Endothelial cell of umbilical vein (primary cell): ENCODE measurements around the gene ABCA6. TPM values are rescaled to one million over a fixed set of nuclear protein-coding genes. Genes with fewer than 3 reads are reported as not detected.
A peak's percentile ranks its signal among the peaks of the same experiment; 100 is the strongest.

ENCODE experiments used
- BruUV-seq: library from RNA; stranded (reverse); fragments of 400-500 nt; replicated peaks from 2 replicates; lab custom pipeline; 2021; lab: Mats Ljungman, UMichigan
- CTCF ChIA-PET: fragments of 300-600, 350-600 bp; sonication (Branson Sonifier 250); formaldehyde crosslinking; loops from one replicate; lab custom pipeline; 2021; ENCODE audit warnings: antibody characterized with exemption, inconsistent platforms; lab: Charles Lee
- POLR2A ChIA-PET: fragments of 300-600, 350-600 bp; sonication (Branson Sonifier 250); formaldehyde crosslinking; loops from one replicate; lab custom pipeline; 2021; ENCODE audit warnings: antibody characterized with exemption, inconsistent platforms; lab: Charles Lee
- DNase-seq: peaks from one replicate; pipeline ENCODE4 v3.0.0-alpha.2; 2011; ENCODE audit warnings: low read depth, low spot score
- FAIRE-seq: peaks from 2 replicates; lab custom pipeline; 2011; peaks lifted over from hg19 to GRCh38; lab: Jason Lieb, UNC
- H2AFZ ChIP-seq: 2 replicates; pipeline ENCODE4 v1.6.0; 2012; ENCODE audit warnings: low read depth, low read length, control low read depth, inconsistent platforms
- H3K27ac ChIP-seq: 2 replicates; pipeline ENCODE4 v1.5.1; 2011; ENCODE audit warnings: low read depth, mild to moderate bottlenecking, control low read depth, low read length, moderate library complexity; ENCODE audit not compliant: insufficient read depth
- H3K27me3 ChIP-seq, 2 experiments: 2 replicates each; pipeline versions ENCODE4 v1.6.0 to v1.6.1; 2011; ENCODE audit warnings: low read length in 2 of 2, mixed read lengths in 1 of 2; ENCODE audit not compliant: control insufficient read depth in 2 of 2, insufficient read depth in 2 of 2
- H3K36me3 ChIP-seq, 2 experiments: 2 replicates in 1 of 2; 3 replicates in 1 of 2; pipeline ENCODE4 v1.5.1; 2011; ENCODE audit warnings: low read length in 2 of 2, mild to moderate bottlenecking in 1 of 2, moderate library complexity in 1 of 2; ENCODE audit not compliant: control insufficient read depth in 2 of 2, insufficient read depth in 2 of 2; ENCODE audit errors: extremely low read depth in 1 of 2
- H3K4me1 ChIP-seq: 3 replicates; pipeline ENCODE4 v1.5.1; 2011; ENCODE audit warnings: mild to moderate bottlenecking, low read length; ENCODE audit not compliant: control insufficient read depth, insufficient read depth; ENCODE audit errors: extremely low read depth
- H3K4me2 ChIP-seq: 2 replicates; pipeline ENCODE4 v1.6.1; 2011; ENCODE audit warnings: low read length, control low read depth, mixed read lengths; ENCODE audit not compliant: insufficient read depth
- H3K4me3 ChIP-seq, 3 experiments: fragments of 200-600 bp in 1 of 3; sonication (generic), shearing (Covaris generic) in 1 of 3; replicated peaks in 1 of 3; 2 replicates each; pipeline ENCODE4 v1.5.1; 2011 to 2016; ENCODE audit warnings: control low read depth in 3 of 3, low read length in 3 of 3, mild to moderate bottlenecking in 2 of 3, inconsistent platforms in 1 of 3, low read depth in 1 of 3, moderate library complexity in 1 of 3; ENCODE audit not compliant: insufficient read depth in 1 of 3
- H3K79me2 ChIP-seq: 2 replicates; pipeline ENCODE4 v1.6.0; 2012; ENCODE audit warnings: low read length, inconsistent platforms; ENCODE audit not compliant: control insufficient read depth, insufficient read depth
- H3K9ac ChIP-seq: replicated peaks from 2 replicates; pipeline ENCODE3; 2011; ENCODE audit warnings: low read length, control low read depth; ENCODE audit not compliant: insufficient read depth; ENCODE audit errors: extremely low read depth
- H3K9me1 ChIP-seq: replicated peaks from 3 replicates; pipeline ENCODE4 v1.6.0; 2011; ENCODE audit warnings: mild to moderate bottlenecking, low read length; ENCODE audit not compliant: control insufficient read depth, insufficient read depth; ENCODE audit errors: extremely low read depth
- H3K9me3 ChIP-seq: replicated peaks from 2 replicates; pipeline ENCODE4 v1.5.1; 2012; ENCODE audit warnings: low read length, inconsistent platforms; ENCODE audit not compliant: control insufficient read depth, insufficient read depth
- H4K20me1 ChIP-seq: replicated peaks from 2 replicates; pipeline ENCODE3; 2011; ENCODE audit warnings: mild to moderate bottlenecking, low read length; ENCODE audit not compliant: control insufficient read depth, insufficient read depth; ENCODE audit errors: extremely low read depth
- CTCF ChIP-seq, 2 donors: IDR thresholded peaks; 1 replicate in 1 of 2; 2 replicates in 1 of 2; pipeline ENCODE4 v1.5.1; 2011; ENCODE audit warnings: low read length in 2 of 2, mild to moderate bottlenecking in 2 of 2, moderate library complexity in 2 of 2, control low read depth in 1 of 2, inconsistent platforms in 1 of 2, low read depth in 1 of 2; ENCODE audit not compliant: insufficient read depth in 1 of 2; ENCODE audit errors: extremely low read depth in 1 of 2
- EZH2 ChIP-seq: IDR thresholded peaks from 2 replicates; pipeline ENCODE4 v1.6.1; 2012; ENCODE audit warnings: borderline replicate concordance, low read depth, mild to moderate bottlenecking, moderate library complexity, low read length, inconsistent platforms; ENCODE audit not compliant: severe bottlenecking
- FOS ChIP-seq: IDR thresholded peaks from 2 replicates; pipeline ENCODE4 v1.6.1; 2011; ENCODE audit warnings: mild to moderate bottlenecking, low read length, moderate library complexity, borderline replicate concordance; ENCODE audit not compliant: insufficient read depth
- GATA2 ChIP-seq: IDR thresholded peaks from 2 replicates; pipeline ENCODE4 v1.7.0; 2011; ENCODE audit warnings: low read depth, mild to moderate bottlenecking, moderate library complexity, mixed read lengths, low read length; ENCODE audit not compliant: insufficient read length, insufficient read depth
- JUN ChIP-seq: IDR thresholded peaks from 2 replicates; pipeline ENCODE4 v1.6.1; 2011; ENCODE audit warnings: borderline replicate concordance, low read depth; ENCODE audit not compliant: insufficient read length, insufficient read depth
- MAX ChIP-seq: IDR thresholded peaks from 2 replicates; pipeline ENCODE4 v1.6.1; 2011; ENCODE audit not compliant: insufficient read depth, insufficient read length
- MYC ChIP-seq: IDR thresholded peaks from one replicate; pipeline ENCODE4 v1.6.1; 2011; ENCODE audit warnings: mild to moderate bottlenecking, low read depth, low read length
- POLR2A ChIP-seq: IDR thresholded peaks from 2 replicates; pipeline ENCODE4 v1.6.1; 2012; ENCODE audit warnings: low read depth, mild to moderate bottlenecking, control low read depth, low read length
- POLR2AphosphoS5 ChIP-seq: IDR thresholded peaks from 2 replicates; pipeline ENCODE4 v1.6.1; 2012; ENCODE audit warnings: low read depth, mild to moderate bottlenecking, control low read depth, low read length, moderate library complexity; ENCODE audit not compliant: insufficient read depth
- dilution Hi-C: fragments of 300-500 bp; cut with MboI; formaldehyde crosslinking; loops from one replicate; pipeline ENCODE4 v1.15.0; 2019; ENCODE audit warnings: low sequenced_read_pairs; ENCODE audit not compliant: extremely low pct_ligation_motif_present
- intact Hi-C: fragments of 100-400 bp; cut with micrococcal nuclease; formaldehyde crosslinking; loops from one replicate; pipeline ENCODE4 v1.10.0; 2022
- polyA plus RNA-seq, 4 experiments: library from polyadenylated mRNA; depleted of rRNA in 3 of 4; stranded (reverse) in 3 of 4; unstranded in 1 of 4; fragments of >200 nt; gene quantifications; 2 replicates each; pipeline versions ENCODE4 v1.2.1 to v1.2.3, GENCODE V29; 2011 to 2012; ENCODE audit warnings: missing spikeins in 1 of 4
- total RNA-seq: library from RNA; stranded (reverse); gene quantifications from 2 replicates; pipeline ENCODE4 v1.2.3, GENCODE V29; 2021

Gene ABCA6
- total and polyA plus RNA-seq, 2 donors (not counting 3 experiments of a cell fraction or from before 2014, with no cell fraction given): 11.3 to 30.5 TPM

GRCh38 chr17:69060822-69061221 is 80.9 kb downstream of the ABCA6 start, which contains the start of gene ABCA9:
TSS of gene ABCA9 (minus strand) at chr17:69060927. CDS start at chr17:69051126, 9,801 bp downstream.
- no peak within 1 kb of the TSS for H3K4me3 ChIP-seq

More at GRCh38 chr17:69060822-69061221, 80.9 kb downstream of the ABCA6 start, which contains the start of gene ABCA9:
- Histone ChIP-seq H3K9me3 (no peaks in the 10 kb centered on the region), H3K36me3 (no peaks in the 10 kb centered on the region), H3K9ac (no peak within 1 kb of the TSS), H4K20me1 (no peaks in the 10 kb centered on the region), H3K27ac (no peak within 1 kb of the TSS), H3K9me1 (no peaks in the 10 kb centered on the region), H3K4me2 (no peak within 1 kb of the TSS), H3K27me3 (no peaks in the 10 kb centered on the region), H2AFZ (peak within 1 kb of the TSS; percentile 86), H3K4me1 (peaks cover 3% of the 10 kb centered on the region), H3K79me2 (no peaks in the 10 kb centered on the region)
- ChIA-PET POLR2A (no interaction called here), CTCF (interaction anchor here (1.0 kb wide), 1 partner anchor 24 kb away, joined by 4 read pairs; no protein-coding TSS in a partner anchor)
- FAIRE-seq (no peak), DNase-seq (peak; percentile 90)
- no peak for TF ChIP-seq MAX
- no peak for TF ChIP-seq FOS
- no peak for TF ChIP-seq JUN
- TF ChIP-seq POLR2A: no peak
- TF ChIP-seq CTCF (IDR thresholded peaks at IDR 0.05; ENCODE audit: extremely low read depth in 1 of 2, insufficient read depth in 1 of 2, low read depth in 1 of 2, low read length in 2 of 2): no peak
- TF ChIP-seq POLR2AphosphoS5: no peak
- no peak for TF ChIP-seq GATA2
- no peak for TF ChIP-seq MYC
- no peak for TF ChIP-seq EZH2
- dilution Hi-C loops: no loop called here
- BruUV-seq: no TSS peak
- intact Hi-C loops: no loop called here
